Endothelial cell of umbilical vein (primary cell): Measurements from ENCODE around the gene PSMD3. TPM values are rescaled to one million over a fixed set of nuclear protein-coding genes. Genes with fewer than 3 reads are reported as not detected.
"Not testable (repeated sequence)": the region's sequence is repeated elsewhere in the genome, so short reads cannot be mapped to it uniquely, and the experiment has no call there.

Experiments
- BruUV-seq: library from RNA; stranded (reverse); fragments of 400-500 nt; replicated peaks from 2 replicates; lab custom pipeline; 2021; lab: Mats Ljungman, UMichigan
- CTCF ChIA-PET: fragments of 300-600, 350-600 bp; sonication (Branson Sonifier 250); formaldehyde crosslinking; loops from one replicate; lab custom pipeline; 2021; ENCODE audit warnings: antibody characterized with exemption, inconsistent platforms; lab: Charles Lee
- POLR2A ChIA-PET: fragments of 300-600, 350-600 bp; sonication (Branson Sonifier 250); formaldehyde crosslinking; loops from one replicate; lab custom pipeline; 2021; ENCODE audit warnings: antibody characterized with exemption, inconsistent platforms; lab: Charles Lee
- DNase-seq: peaks from one replicate; pipeline ENCODE4 v3.0.0-alpha.2; 2011; ENCODE audit warnings: low read depth, low spot score
- FAIRE-seq: peaks from 2 replicates; lab custom pipeline; 2011; peaks lifted over from hg19 to GRCh38; lab: Jason Lieb, UNC
- H2AFZ ChIP-seq: 2 replicates; pipeline ENCODE4 v1.6.0; 2012; ENCODE audit warnings: low read depth, low read length, control low read depth, inconsistent platforms
- H3K27ac ChIP-seq: 2 replicates; pipeline ENCODE4 v1.5.1; 2011; ENCODE audit warnings: low read depth, mild to moderate bottlenecking, control low read depth, low read length, moderate library complexity; ENCODE audit not compliant: insufficient read depth
- H3K27me3 ChIP-seq, 2 experiments: 2 replicates each; pipeline versions ENCODE4 v1.6.0 to v1.6.1; 2011; ENCODE audit warnings: low read length in 2 of 2, mixed read lengths in 1 of 2; ENCODE audit not compliant: control insufficient read depth in 2 of 2, insufficient read depth in 2 of 2
- H3K36me3 ChIP-seq, 2 experiments: 2 replicates in 1 of 2; 3 replicates in 1 of 2; pipeline ENCODE4 v1.5.1; 2011; ENCODE audit warnings: low read length in 2 of 2, mild to moderate bottlenecking in 1 of 2, moderate library complexity in 1 of 2; ENCODE audit not compliant: control insufficient read depth in 2 of 2, insufficient read depth in 2 of 2; ENCODE audit errors: extremely low read depth in 1 of 2
- H3K4me1 ChIP-seq: 3 replicates; pipeline ENCODE4 v1.5.1; 2011; ENCODE audit warnings: mild to moderate bottlenecking, low read length; ENCODE audit not compliant: control insufficient read depth, insufficient read depth; ENCODE audit errors: extremely low read depth
- H3K4me2 ChIP-seq: 2 replicates; pipeline ENCODE4 v1.6.1; 2011; ENCODE audit warnings: low read length, control low read depth, mixed read lengths; ENCODE audit not compliant: insufficient read depth
- H3K4me3 ChIP-seq, 3 experiments: fragments of 200-600 bp in 1 of 3; sonication (generic), shearing (Covaris generic) in 1 of 3; replicated peaks in 1 of 3; 2 replicates each; pipeline ENCODE4 v1.5.1; 2011 to 2016; ENCODE audit warnings: control low read depth in 3 of 3, low read length in 3 of 3, mild to moderate bottlenecking in 2 of 3, inconsistent platforms in 1 of 3, low read depth in 1 of 3, moderate library complexity in 1 of 3; ENCODE audit not compliant: insufficient read depth in 1 of 3
- H3K79me2 ChIP-seq: 2 replicates; pipeline ENCODE4 v1.6.0; 2012; ENCODE audit warnings: low read length, inconsistent platforms; ENCODE audit not compliant: control insufficient read depth, insufficient read depth
- H3K9ac ChIP-seq: replicated peaks from 2 replicates; pipeline ENCODE3; 2011; ENCODE audit warnings: low read length, control low read depth; ENCODE audit not compliant: insufficient read depth; ENCODE audit errors: extremely low read depth
- H3K9me1 ChIP-seq: replicated peaks from 3 replicates; pipeline ENCODE4 v1.6.0; 2011; ENCODE audit warnings: mild to moderate bottlenecking, low read length; ENCODE audit not compliant: control insufficient read depth, insufficient read depth; ENCODE audit errors: extremely low read depth
- H3K9me3 ChIP-seq: replicated peaks from 2 replicates; pipeline ENCODE4 v1.5.1; 2012; ENCODE audit warnings: low read length, inconsistent platforms; ENCODE audit not compliant: control insufficient read depth, insufficient read depth
- H4K20me1 ChIP-seq: replicated peaks from 2 replicates; pipeline ENCODE3; 2011; ENCODE audit warnings: mild to moderate bottlenecking, low read length; ENCODE audit not compliant: control insufficient read depth, insufficient read depth; ENCODE audit errors: extremely low read depth
- CTCF ChIP-seq, 2 donors: IDR thresholded peaks; 1 replicate in 1 of 2; 2 replicates in 1 of 2; pipeline ENCODE4 v1.5.1; 2011; ENCODE audit warnings: low read length in 2 of 2, mild to moderate bottlenecking in 2 of 2, moderate library complexity in 2 of 2, control low read depth in 1 of 2, inconsistent platforms in 1 of 2, low read depth in 1 of 2; ENCODE audit not compliant: insufficient read depth in 1 of 2; ENCODE audit errors: extremely low read depth in 1 of 2
- EZH2 ChIP-seq: IDR thresholded peaks from 2 replicates; pipeline ENCODE4 v1.6.1; 2012; ENCODE audit warnings: borderline replicate concordance, low read depth, mild to moderate bottlenecking, moderate library complexity, low read length, inconsistent platforms; ENCODE audit not compliant: severe bottlenecking
- FOS ChIP-seq: IDR thresholded peaks from 2 replicates; pipeline ENCODE4 v1.6.1; 2011; ENCODE audit warnings: mild to moderate bottlenecking, low read length, moderate library complexity, borderline replicate concordance; ENCODE audit not compliant: insufficient read depth
- GATA2 ChIP-seq: IDR thresholded peaks from 2 replicates; pipeline ENCODE4 v1.7.0; 2011; ENCODE audit warnings: low read depth, mild to moderate bottlenecking, moderate library complexity, mixed read lengths, low read length; ENCODE audit not compliant: insufficient read length, insufficient read depth
- JUN ChIP-seq: IDR thresholded peaks from 2 replicates; pipeline ENCODE4 v1.6.1; 2011; ENCODE audit warnings: borderline replicate concordance, low read depth; ENCODE audit not compliant: insufficient read length, insufficient read depth
- MAX ChIP-seq: IDR thresholded peaks from 2 replicates; pipeline ENCODE4 v1.6.1; 2011; ENCODE audit not compliant: insufficient read depth, insufficient read length
- MYC ChIP-seq: IDR thresholded peaks from one replicate; pipeline ENCODE4 v1.6.1; 2011; ENCODE audit warnings: mild to moderate bottlenecking, low read depth, low read length
- POLR2A ChIP-seq: IDR thresholded peaks from 2 replicates; pipeline ENCODE4 v1.6.1; 2012; ENCODE audit warnings: low read depth, mild to moderate bottlenecking, control low read depth, low read length
- dilution Hi-C: fragments of 300-500 bp; cut with MboI; formaldehyde crosslinking; loops from one replicate; pipeline ENCODE4 v1.15.0; 2019; ENCODE audit warnings: low sequenced_read_pairs; ENCODE audit not compliant: extremely low pct_ligation_motif_present
- intact Hi-C: fragments of 100-400 bp; cut with micrococcal nuclease; formaldehyde crosslinking; loops from one replicate; pipeline ENCODE4 v1.10.0; 2022
- polyA plus RNA-seq, 4 experiments: library from polyadenylated mRNA; depleted of rRNA in 3 of 4; stranded (reverse) in 3 of 4; unstranded in 1 of 4; fragments of >200 nt; gene quantifications; 2 replicates each; pipeline versions ENCODE4 v1.2.1 to v1.2.3, GENCODE V29; 2011 to 2012; ENCODE audit warnings: missing spikeins in 1 of 4
- total RNA-seq: library from RNA; stranded (reverse); gene quantifications from 2 replicates; pipeline ENCODE4 v1.2.3, GENCODE V29; 2021

PSMD3 gene
- total and polyA plus RNA-seq, 2 donors (not counting 3 experiments of a cell fraction or from before 2014, with no cell fraction given) = 120 to 136 TPM

- Histone ChIP-seq H3K79me2 (no peaks in the 10 kb centered on the region), H3K9ac (no peak overlapping the region), H3K4me2 (no peak overlapping the region), H3K4me3 (no peak overlapping the region), H3K4me1 (no peaks in the 10 kb centered on the region), H3K36me3 (no peaks in the 10 kb centered on the region), H4K20me1 (no peaks in the 10 kb centered on the region), H3K27ac (no peak overlapping the region), H3K9me3 (no peaks in the 10 kb centered on the region), H2AFZ (no peak overlapping the region), H3K27me3 (peaks cover 0 to 3% of the 10 kb centered on the region in 2 experiments), H3K9me1 (no peaks in the 10 kb centered on the region)
- ChIA-PET CTCF (interaction anchor here (2.9 kb wide), 1 partner anchor 12 kb away, joined by 9 read pairs; no protein-coding TSS in a partner anchor), POLR2A (no interaction called here)
- intact Hi-C loops (no loop called here), dilution Hi-C loops (no loop called here)
- DNase-seq = no peak
- no TSS peak for BruUV-seq
- no peak for FAIRE-seq
- TF ChIP-seq MYC (no peak), FOS (no peak), MAX (no peak), GATA2 (no peak), JUN (no peak), EZH2 (no peak), POLR2A (no peak), CTCF (IDR thresholded peaks at IDR 0.05; ENCODE audit: extremely low read depth in 1 of 2, insufficient read depth in 1 of 2, low read depth in 1 of 2, low read length in 2 of 2) (no peak)
These were observed 33.9 kb upstream of the PSMD3 start for GRCh38 chr17:39946551-39947330.

GRCh38 chr17:39948489-39948828 lies 32.1 kb upstream of the PSMD3 start:
- dilution Hi-C loops, H3K27ac ChIP-seq, FAIRE-seq, H3K9me1 ChIP-seq, H2AFZ ChIP-seq, H3K36me3 ChIP-seq, H3K4me3 ChIP-seq, BruUV-seq, H3K9ac ChIP-seq, H3K4me1 ChIP-seq, H3K4me2 ChIP-seq, H3K27me3 ChIP-seq, intact Hi-C loops, H3K9me3 ChIP-seq, H3K79me2 ChIP-seq, H4K20me1 ChIP-seq, POLR2A ChIA-PET, DNase-seq: not testable (repeated sequence)
- CTCF ChIA-PET = interaction anchor here (0.6 to 2.9 kb wide), 3 partner anchors 9 to 49 kb away, joined by 3 to 9 read pairs (median 3); no protein-coding TSS in a partner anchor
